Brain pericyte (primary cell): ENCODE data around the gene RPL22.

ENCODE experiments used
- DNase-seq: peaks from one replicate; pipeline ENCODE4 v3.0.0-alpha.2; 2012; ENCODE audit warnings: low read depth, low spot score

Gene RPL22

DNA sequence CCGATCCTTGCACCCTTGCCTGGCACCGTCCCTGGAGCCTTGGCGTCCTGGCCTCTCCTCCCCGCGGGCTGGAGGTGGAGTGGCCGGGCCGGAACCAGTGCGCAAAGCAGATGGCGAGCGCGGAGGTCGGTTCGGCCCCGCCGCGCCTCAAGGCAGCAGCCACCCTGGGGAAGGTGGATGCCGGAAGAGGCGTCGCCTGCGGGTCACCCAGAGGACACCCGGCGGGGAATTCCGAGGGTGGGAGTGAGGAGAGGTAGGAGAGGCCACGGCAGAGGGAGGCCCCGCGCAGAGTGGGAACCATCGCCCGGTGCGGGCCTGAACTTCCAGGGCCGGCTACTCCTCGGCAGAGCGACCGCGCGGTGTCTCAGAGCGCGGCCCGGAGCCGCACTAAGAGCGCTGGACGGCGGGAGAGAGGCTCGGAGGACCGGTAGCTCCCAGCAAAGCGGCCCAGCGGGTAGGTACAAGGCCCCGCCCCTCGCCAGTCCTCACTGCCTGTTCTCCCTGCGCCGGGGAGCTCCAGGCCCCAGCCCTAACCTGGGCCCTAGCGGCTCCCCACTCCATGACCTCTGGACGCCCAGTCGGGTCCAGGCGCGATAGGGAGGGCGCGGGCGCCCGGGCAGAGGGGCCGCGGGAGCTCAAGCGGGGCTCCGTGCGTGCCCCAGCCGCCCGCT, 6.6 kb upstream of the RPL22 start, which contains the start of gene RNF207:
TSS of gene RNF207 (plus strand) at position 271 of the 671 bp plus-strand sequence. CDS start 417 bp downstream, outside the sequence.
- DNase-seq: no peak

DNA sequence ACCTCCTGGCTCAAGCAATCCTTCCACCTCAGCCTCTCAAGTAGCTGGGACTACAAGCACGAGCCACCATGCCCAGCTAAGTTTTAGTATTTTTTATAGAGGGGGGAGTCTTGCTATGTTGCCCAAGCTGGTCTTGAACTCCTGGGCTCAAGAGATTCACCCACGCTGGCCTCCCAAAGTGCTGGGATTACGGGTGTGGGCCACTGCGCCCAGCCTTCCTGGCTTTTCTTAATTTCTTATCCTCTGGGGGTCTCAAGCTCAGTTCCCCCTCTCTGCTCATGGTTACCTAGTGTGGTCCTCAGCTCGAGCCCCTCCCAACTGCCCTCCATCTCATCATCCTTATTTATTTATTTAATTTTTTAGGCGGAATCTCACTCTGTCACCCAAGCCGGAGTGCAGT, 2.9 kb upstream of the RPL22 start:
- no peak for DNase-seq

DNA sequence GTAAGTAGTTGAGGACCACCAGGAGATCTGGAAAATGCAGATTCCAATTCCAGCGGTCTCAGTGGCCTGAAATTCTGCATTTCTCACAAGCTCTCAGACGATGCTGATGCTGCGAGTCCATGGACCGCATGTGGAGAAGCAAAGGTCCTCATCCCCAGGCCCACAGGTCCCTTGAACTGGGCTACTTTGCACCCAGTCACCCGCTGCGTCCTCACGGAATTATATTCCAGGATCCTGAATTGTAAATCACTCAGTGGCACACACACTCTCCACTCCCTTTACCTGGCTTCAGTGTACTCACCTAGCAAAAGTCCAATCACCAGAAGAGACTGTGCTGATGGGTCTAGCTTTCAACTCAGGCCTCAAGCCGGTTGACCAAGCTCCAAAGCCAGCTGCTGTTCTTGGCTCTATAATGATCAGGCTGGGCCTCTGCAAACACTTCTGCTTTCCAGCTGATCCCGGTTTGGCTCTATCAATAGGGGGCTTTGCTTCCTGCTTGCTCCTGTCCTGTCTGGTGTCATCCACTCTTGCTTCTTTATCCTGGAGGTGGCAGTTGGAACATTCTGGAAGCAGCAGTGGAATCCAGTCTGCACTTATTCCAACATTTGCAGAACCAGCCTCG, 904 bp upstream of the RPL22 start:
- no peak for DNase-seq

DNA sequence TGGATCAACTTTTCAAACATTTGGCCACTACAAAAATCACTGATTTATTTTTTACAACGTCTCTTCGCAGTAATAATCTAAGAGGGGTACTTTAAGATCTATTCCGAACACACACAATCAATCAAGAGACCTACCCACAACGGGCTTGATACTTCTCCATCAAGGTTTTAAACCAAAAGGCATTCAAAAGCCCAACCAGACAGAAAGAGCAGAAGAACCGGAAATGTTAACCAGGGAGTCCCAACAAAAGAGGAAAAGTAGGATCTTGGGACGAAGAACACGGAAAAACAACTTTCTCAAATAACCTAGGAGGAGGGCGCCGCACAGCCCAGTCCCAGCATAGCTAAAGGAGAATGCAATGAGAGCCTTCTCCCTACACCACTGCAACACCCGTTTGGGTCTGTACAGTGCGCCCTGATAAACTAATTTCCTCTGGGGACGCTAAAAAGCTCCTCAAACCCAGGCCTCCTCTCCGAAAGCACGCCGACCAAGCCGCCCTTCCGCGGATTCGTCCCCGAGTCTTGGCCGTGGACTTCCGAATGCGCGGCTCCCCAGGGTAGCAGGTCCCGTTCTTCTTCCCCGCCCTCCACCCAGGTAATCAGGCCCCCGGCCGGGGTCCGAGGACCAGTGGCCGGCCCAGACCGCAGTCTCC, 623 bp downstream of the RPL22 start:
- DNase-seq: no peak

DNA sequence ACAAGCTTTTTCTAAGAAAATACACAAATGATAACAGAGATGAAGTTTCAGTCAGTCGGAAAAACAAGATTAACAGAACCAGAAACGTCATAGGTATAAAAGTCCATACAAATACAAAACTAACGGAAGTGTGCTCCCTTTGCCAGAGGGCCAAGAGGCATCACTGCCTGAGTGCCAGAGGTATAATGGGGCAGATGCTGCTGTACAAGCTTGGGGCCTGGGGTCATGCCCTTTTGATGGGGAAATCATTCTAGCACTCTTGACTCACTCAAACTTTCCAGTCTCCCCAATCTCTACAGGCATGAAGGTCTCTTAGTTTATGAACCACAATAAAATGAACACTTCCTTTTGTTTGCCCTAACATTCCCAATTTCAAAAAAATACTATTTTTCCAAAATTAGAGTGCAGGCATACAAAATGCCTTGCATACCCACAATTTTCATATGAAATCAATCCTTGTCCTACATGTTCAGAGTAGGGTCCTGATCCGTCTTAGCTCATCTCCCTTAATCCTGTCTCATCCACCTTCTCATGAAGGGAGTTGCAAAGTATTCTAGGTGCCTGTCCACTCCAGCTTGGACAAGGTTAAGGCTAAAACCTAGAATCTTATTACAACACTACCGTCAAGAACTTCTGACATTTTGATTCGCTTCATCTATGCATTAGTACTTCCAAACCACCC, 1.5 kb downstream of the RPL22 start:
- no peak for DNase-seq

DNA sequence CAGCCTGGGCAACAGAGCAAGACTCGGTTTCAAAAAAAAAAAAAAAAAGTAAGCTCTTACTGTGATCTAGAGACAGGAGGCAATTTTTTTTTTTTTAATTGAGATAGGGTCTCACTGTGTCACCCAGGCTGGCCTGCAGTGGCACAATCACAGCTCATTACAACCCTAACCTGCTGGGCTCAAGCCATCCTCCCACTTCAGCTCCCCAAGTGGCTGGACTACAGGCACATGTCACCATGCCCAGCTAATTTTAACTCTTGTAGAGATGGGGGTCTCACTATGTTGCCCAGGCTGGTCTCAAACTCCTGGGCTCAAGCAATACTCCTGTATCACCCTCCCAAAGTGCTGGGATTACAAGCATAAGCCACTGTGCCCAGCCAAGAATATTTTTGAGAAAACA, 7.4 kb downstream of the RPL22 start:
- no peak for DNase-seq

DNA sequence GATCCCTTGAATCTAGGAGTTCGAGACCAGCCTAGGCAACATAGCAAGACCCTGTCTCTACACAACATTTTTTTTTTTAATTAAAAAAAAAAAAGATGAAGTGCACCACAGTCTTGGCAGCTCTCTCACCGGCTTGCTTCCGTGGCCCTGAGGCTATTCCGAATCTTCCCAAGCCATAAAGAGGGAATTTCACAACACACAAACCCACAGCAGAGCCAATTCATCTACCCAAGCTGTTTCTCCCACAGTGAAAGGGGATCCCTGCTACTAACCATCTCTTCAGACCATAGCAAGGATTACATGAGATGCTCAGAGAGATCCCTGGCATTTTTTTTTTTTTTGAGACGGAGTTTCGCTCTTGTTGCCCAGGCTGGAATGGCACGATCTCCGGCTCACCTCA, 10.9 kb downstream of the RPL22 start:
- no peak for DNase-seq

DNA sequence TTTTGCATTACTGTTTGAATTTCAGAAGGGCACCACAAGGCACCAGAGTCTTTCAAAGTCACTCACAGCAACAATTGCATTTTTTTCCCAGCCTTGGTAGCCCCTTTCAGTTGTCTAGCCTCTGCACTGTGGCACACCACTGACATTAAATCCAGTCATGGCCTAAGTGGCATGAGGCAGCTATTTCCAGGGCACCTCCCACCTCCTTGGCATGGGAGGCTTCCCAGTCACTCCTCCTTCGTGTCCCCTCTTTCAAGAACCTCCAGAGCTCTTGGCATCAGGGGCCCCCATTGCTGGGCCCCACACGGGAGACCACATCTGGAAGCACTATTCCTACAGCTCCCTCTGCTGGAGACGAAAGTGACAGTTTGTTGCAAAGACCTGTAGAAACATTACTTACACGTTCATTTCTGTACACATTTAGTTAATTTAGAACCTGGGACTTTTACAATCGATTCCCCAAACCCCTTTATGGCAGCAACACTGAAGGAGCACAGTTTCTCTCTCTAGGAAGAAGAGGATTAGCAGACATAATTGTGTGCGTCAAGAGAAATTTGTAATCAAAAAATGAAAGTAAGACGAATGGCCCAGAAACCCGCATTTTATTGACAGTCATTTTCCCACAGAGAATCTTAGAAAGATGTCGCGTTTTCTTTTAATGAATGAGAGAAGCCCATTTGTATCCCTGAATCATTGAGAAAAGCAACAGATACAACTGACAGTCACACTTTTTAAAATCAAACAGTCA, 13.6 kb downstream of the RPL22 start:
- DNase-seq: no peak

DNA sequence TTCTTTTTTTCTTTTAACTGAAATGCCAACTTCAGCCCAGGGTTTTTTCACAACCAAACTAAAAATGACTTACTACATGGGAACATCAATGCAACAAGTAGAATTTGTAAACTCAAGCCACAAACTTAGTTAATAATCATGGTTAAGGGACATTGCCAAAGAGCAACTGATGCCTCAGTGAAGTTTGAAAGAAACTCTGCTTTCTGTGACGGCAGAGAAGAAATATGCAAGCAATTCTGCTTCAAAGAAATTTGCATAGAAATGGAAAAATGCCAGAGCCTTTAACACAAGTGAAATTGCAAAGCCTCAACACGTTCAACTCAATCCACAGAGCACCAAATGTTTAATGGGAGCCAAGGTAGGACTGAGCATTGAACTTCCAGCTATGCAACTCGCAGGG, 14.2 kb downstream of the RPL22 start:
- no peak for DNase-seq

DNA sequence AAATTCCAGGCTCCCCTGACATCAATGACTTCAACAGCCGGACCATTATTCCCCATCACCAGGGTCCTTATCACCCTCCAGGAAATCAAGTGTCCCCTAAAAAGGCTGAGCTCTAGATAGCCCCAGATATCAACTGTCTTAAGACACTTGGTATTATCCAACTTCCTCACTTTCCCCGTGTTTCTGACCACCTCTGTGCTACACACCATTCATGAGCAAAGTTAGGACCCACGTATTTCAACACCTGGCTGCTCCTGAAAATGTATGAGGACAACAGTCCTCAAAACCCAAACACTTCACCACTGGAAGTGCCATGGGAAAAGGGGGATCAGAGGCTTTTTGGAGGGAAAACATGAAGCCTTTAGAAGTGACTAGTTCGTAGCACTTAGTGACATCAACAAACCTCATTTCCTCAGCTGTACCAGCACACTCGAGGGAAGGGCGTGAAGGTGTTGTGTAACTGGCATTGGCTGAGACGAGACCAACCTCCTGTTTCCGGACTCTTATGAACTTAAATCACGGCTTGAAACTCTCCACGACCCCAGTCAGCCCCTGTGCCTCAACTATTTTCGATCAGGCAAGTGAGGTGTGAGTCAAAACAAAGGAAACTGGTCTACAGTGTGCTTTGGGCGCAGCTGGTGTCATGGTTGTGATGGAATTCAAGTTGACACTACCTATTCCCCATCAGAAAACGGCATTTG, 15.2 kb downstream of the RPL22 start:
- DNase-seq: no peak

DNA sequence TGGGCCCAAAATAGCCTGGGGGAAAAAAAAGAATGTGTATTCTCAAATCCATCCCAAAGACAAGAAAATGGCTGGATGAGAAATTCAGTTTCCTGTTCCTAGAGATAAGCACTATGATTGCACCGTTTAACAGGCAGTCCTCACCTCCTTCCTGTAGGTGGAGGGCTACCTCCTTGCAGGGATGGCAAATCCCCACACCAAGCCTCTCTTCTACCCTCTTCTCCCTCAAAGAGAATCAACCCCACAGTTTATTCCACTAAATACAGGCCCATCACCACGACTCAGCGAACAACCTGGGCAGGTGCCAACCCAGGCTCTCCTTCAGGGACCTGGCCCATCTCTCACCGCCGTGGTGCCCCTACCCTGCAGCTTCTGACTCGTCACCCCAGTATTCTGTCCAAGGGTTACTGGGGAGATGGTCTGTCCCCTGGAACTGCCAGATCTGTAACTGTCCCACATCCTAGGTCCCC, 15.8 kb downstream of the RPL22 start:
- DNase-seq: no peak

DNA sequence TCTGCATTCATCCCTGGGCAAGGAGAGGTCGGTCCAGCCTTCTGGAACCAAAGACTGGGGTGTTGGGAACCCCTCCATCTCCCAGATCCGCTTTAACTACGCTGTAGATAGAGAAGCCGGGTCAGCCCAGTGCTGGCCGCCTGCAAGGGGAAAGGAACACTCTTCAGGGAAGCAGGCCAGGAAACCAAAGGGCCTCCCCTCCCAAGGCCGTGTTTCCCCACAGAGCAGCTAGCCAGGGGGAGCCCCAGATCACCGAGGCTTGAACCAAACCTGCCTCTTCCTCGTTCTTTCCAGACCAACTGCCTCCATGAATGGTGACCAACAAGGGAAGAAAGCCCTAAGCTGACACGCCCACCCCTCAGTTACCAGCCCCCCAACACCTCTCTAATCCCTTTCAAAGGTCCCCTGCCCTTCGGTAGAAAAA, 18.0 kb downstream of the RPL22 start:
- no peak for DNase-seq

DNA sequence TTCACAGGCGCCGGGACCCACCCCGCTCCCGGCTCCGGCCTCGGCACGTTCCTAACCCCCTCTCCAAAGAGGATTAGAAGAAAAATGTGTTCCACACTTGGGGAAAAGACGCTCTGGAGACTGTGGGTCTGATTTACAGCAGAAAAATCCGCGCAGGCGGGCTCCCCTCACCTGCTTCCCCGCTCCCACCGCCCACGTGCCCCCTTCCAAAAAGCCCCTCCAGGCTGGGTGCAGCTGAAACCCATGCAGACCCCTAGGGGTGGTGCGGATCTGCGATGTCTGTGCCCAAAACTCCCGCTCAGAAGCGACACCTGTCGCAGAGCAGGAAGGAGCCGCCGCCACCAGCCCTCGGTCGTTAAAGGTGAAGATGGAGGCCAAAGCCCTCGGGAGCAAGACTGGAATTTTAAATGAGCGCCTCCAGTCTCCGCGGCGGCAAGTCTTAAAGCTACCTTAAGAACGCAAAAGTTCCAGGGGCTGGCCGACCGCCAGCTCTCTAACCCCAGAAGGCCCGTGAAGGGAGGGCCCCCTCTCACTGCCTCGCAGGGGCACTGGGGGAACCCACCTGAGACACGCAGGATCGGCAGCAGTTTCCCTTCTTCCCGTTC, 18.6 kb downstream of the RPL22 start:
- DNase-seq: no peak

DNA sequence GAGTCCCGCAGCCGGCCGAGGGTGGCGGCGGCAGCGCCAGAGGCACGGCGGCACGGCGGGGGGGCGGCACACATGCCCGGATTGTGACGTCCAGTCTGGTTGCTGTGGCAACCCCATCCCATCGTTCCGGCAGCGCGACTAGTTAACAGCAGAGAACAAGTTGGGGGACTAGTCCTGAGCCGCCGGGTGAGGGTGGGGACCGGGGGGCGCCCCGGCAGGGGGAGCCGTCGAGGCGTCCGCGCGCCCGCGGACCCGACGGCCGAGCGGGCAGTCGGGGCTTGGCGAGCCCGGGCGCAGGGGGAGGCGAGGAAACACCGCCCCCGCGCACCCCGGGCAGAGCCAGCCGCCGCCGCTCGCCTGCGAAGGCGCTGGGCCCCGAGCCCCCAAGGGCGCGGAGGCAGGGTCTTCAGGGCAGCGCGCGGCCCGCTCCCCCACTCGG, 19.1 kb downstream of the RPL22 start, which contains the start of gene CHD5:
TSS of gene CHD5 (minus strand) at position 54 of the 439 bp plus-strand sequence. CDS start 298 bp downstream, outside the sequence.
- no peak for DNase-seq

DNA sequence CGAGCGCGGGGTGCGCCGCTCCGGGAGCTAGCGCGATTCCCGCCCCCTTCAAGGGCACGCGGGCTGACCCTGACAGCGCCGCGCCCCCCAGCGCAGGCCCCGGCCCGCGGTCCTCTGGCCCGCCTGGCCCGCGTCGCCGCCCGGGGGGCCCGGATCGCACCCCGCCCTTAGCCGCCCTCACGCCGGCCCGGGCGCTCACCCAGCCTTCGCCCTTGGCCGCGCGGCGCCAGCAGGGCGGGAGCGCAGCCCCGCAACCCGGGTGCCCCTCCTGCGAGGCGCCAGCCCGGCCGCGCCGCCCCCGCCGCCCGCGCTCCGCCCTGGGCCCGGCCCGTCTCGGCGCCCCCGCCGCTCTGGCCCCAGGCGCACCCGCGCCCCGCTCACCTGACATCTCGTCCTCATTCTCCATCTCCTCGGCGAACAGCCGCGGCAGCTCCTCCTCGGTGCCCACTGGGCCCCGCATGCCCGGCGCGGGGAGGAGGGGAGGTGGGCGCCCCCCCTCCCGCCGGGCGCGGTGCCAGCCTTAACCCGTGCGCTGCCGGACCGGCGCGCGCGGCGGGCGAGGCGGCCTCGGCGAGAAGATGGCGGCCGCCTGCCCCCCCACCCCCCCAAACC, 19.7 kb downstream of the RPL22 start:
- DNase-seq: no peak

DNA sequence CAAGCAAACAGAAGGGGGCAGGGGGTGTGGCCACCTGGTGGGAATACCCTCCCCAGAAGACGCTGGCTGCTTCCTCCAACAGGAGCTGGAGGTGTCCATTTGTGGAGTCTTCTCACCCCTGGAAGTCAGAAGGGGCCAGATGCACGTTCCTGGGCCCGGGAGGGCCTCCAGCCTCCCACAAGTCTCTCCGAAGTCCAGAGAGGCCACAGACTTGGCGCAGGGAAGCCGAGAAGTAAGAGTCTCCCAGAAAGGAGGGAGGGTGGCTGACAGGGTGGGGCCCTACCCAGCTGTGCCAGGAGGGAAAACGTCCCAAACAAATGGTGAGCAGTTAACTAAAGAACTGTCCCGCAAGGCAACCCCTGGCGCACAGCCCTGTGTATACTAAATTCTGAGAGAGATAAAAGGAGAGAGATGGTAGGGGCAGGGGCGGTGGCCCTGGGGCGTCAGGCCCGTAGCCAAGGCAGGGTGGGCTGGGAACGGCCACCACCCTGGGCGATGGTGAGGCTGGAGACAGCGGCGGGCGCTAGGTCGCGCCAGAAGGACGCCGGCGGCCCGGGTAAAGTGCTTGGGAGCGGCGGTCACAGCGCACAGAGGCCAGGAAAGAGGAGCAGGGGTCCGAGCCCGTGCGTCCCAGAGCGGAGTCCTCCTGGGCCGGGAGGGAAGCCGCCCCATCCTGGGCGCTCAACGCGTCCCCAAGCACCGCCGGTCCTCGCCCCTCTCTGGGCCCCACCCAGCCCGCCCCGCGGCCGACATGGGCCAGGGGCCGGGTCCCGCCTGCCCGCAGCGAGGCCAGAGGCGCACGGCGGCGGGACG, 20.4 kb downstream of the RPL22 start:
- DNase-seq: no peak

DNA sequence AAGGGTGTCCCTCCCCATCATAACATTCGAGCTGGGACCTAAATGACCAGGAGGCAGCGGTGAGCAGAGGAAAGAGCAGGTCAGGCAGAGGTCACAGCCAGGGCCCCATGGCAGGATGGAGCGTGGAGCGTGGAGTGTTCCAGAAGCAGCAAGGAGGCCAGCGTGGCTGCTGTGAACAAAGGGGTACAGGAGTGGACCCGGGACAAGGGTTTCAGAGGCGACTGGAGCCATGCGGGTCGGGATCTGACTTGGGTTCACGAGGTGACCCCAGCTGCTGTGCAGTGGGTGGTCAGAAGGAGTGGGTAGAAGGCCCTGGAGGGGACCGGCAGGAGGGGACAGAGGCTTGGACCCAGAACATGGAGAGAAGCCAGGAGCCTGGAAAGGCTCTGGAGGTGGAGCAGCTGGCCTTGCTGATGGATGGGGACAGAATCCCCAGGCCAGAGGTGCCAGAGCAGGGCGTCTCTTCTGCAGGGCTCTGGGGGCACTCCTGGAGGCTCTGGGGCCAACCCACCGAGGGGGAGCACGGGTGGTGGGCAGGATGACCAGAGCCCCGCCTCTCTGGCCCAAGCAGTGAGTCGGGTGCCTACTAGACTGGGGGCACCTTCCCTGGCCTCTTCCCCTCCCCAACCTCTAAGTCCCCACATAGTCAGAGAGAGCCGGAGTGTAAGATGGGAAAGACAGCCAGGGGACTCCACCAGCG, 21.6 kb downstream of the RPL22 start:
- no peak for DNase-seq

DNA sequence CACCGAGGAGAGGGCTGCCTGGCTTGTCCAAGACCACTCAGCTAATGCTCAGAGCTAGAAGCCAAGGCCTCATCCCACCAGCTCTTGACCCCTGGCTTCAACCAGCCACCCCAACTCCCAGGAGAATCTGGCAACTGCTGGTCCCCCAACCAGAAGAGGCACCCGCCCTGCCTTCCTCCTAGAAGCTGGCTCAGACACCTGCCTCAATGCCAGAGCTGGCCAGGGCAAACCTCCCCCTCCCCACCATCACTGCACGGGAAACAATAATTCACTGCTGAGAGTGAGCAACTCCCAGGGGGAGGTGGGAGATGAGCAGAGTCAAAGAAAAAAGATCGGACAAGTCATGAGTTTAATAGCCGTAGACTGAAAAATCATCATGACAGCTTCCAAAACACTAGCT, 22.6 kb downstream of the RPL22 start:
- no peak for DNase-seq
